Measurements from ENCODE around the gene CHD6.

Gene CHD6

GRCh38 chr20:41506192-41506915 is 111.8 kb downstream of the CHD6 start:
- Histone ChIP-seq H3K9ac (ENCODE audit: low read length) (no peak overlapping the region), H3K9me3 (ENCODE audit: control insufficient read depth, insufficient read depth, low read depth, low read length) (0 out of 2 replicates have a peak, but pooled peaks cover 2% of the 10 kb centered on the region)

GRCh38 chr20:41505184-41505583 is 113.0 kb downstream of the CHD6 start:
- no peak overlapping the region for H3K27ac ChIP-seq (ENCODE audit: low read depth, low read length)
- H3K9me3 ChIP-seq (ENCODE audit: control insufficient read depth, insufficient read depth, low read depth, low read length): 0 out of 2 replicates have a peak, but pooled peaks cover 2% of the 10 kb centered on the region
- H3K4me1 ChIP-seq (ENCODE audit: control insufficient read depth, insufficient read depth, low read length): peaks cover 7% of the 10 kb centered on the region; the same call in 1 of the 2 replicates
- H3K36me3 ChIP-seq (ENCODE audit: control insufficient read depth, insufficient read depth, low read length): peaks cover 10% of the 10 kb centered on the region; the same call in 1 of the 2 replicates
- no peak overlapping the region for H3K4me3 ChIP-seq (ENCODE audit: low read depth, low read length)
- no peaks in the 10 kb centered on the region for H3K27me3 ChIP-seq (ENCODE audit: control insufficient read depth, insufficient read depth, low read length)
- no peak overlapping the region for H3K9ac ChIP-seq (ENCODE audit: low read length)

More at GRCh38 chr20:41506192-41506915, 111.8 kb downstream of the CHD6 start:
- Histone ChIP-seq H3K36me3 (ENCODE audit: control insufficient read depth, insufficient read depth, low read length) (peaks cover 19% of the 10 kb centered on the region), H3K4me1 (ENCODE audit: control insufficient read depth, insufficient read depth, low read length) (peaks cover 5% of the 10 kb centered on the region; the same call in 1 of the 2 replicates), H3K27ac (ENCODE audit: low read depth, low read length) (no peak overlapping the region), H3K27me3 (ENCODE audit: control insufficient read depth, insufficient read depth, low read length) (no peaks in the 10 kb centered on the region), H3K4me3 (ENCODE audit: low read depth, low read length) (no peak overlapping the region)

GRCh38 chr20:41501376-41501775 is 116.8 kb downstream of the CHD6 start:
- peaks cover 8% of the 10 kb centered on the region; the same call in 1 of the 2 replicates for H3K4me1 ChIP-seq (ENCODE audit: control insufficient read depth, insufficient read depth, low read length)
- peaks cover 24% of the 10 kb centered on the region for H3K36me3 ChIP-seq (ENCODE audit: control insufficient read depth, insufficient read depth, low read length)

GRCh38 chr20:41499961-41500725 is 118.0 kb downstream of the CHD6 start:
- peaks cover 8% of the 10 kb centered on the region; the same call in 1 of the 2 replicates for H3K4me1 ChIP-seq (ENCODE audit: control insufficient read depth, insufficient read depth, low read length)
- peaks cover 36% of the 10 kb centered on the region for H3K36me3 ChIP-seq (ENCODE audit: control insufficient read depth, insufficient read depth, low read length)
- no peak overlapping the region for H3K9ac ChIP-seq (ENCODE audit: low read length)
- H3K4me3 ChIP-seq (ENCODE audit: low read depth, low read length): no peak overlapping the region
- H3K9me3 ChIP-seq (ENCODE audit: control insufficient read depth, insufficient read depth, low read depth, low read length): 0 out of 2 replicates have a peak, but pooled peaks cover 2% of the 10 kb centered on the region
- H3K27ac ChIP-seq (ENCODE audit: low read depth, low read length): no peak overlapping the region
- H3K27me3 ChIP-seq (ENCODE audit: control insufficient read depth, insufficient read depth, low read length): no peaks in the 10 kb centered on the region

More at GRCh38 chr20:41501376-41501775, 116.8 kb downstream of the CHD6 start:
- Histone ChIP-seq H3K27me3 (ENCODE audit: control insufficient read depth, insufficient read depth, low read length) (no peaks in the 10 kb centered on the region), H3K4me3 (ENCODE audit: low read depth, low read length) (no peak overlapping the region), H3K9me3 (ENCODE audit: control insufficient read depth, insufficient read depth, low read depth, low read length) (0 out of 2 replicates have a peak, but pooled peaks cover 2% of the 10 kb centered on the region), H3K27ac (ENCODE audit: low read depth, low read length) (no peak overlapping the region), H3K9ac (ENCODE audit: low read length) (no peak overlapping the region)

- H3K9ac ChIP-seq (ENCODE audit: low read length): no peak overlapping the region
- no peaks in the 10 kb centered on the region for H3K27me3 ChIP-seq (ENCODE audit: control insufficient read depth, insufficient read depth, low read length)
- H3K9me3 ChIP-seq (ENCODE audit: control insufficient read depth, insufficient read depth, low read depth, low read length): no peaks in the 10 kb centered on the region
- peaks cover 43% of the 10 kb centered on the region for H3K36me3 ChIP-seq (ENCODE audit: control insufficient read depth, insufficient read depth, low read length)
- H3K4me1 ChIP-seq (ENCODE audit: control insufficient read depth, insufficient read depth, low read length): peaks cover 8% of the 10 kb centered on the region; the same call in 1 of the 2 replicates
- H3K4me3 ChIP-seq (ENCODE audit: low read depth, low read length): no peak overlapping the region
- no peak overlapping the region for H3K27ac ChIP-seq (ENCODE audit: low read depth, low read length)
Observed at GRCh38 chr20:41499064-41499463, 119.1 kb downstream of the CHD6 start.

GRCh38 chr20:41497186-41497895 is 120.8 kb downstream of the CHD6 start:
- Histone ChIP-seq H3K36me3 (ENCODE audit: control insufficient read depth, insufficient read depth, low read length) (peaks cover 57% of the 10 kb centered on the region), H3K27me3 (ENCODE audit: control insufficient read depth, insufficient read depth, low read length) (no peaks in the 10 kb centered on the region), H3K9me3 (ENCODE audit: control insufficient read depth, insufficient read depth, low read depth, low read length) (no peaks in the 10 kb centered on the region), H3K27ac (ENCODE audit: low read depth, low read length) (no peak overlapping the region), H3K4me1 (ENCODE audit: control insufficient read depth, insufficient read depth, low read length) (peaks cover 8% of the 10 kb centered on the region; the same call in 1 of the 2 replicates), H3K4me3 (ENCODE audit: low read depth, low read length) (no peak overlapping the region), H3K9ac (ENCODE audit: low read length) (no peak overlapping the region)

GRCh38 chr20:41494451-41494850 is 123.7 kb downstream of the CHD6 start:
- Histone ChIP-seq H3K9me3 (ENCODE audit: control insufficient read depth, insufficient read depth, low read depth, low read length) (no peaks in the 10 kb centered on the region), H3K4me3 (ENCODE audit: low read depth, low read length) (no peak overlapping the region), H3K9ac (ENCODE audit: low read length) (no peak overlapping the region), H3K27me3 (ENCODE audit: control insufficient read depth, insufficient read depth, low read length) (no peaks in the 10 kb centered on the region), H3K4me1 (ENCODE audit: control insufficient read depth, insufficient read depth, low read length) (no peaks in the 10 kb centered on the region), H3K36me3 (ENCODE audit: control insufficient read depth, insufficient read depth, low read length) (peaks cover 83% of the 10 kb centered on the region), H3K27ac (ENCODE audit: low read depth, low read length) (no peak overlapping the region)

- Histone ChIP-seq H3K4me1 (ENCODE audit: control insufficient read depth, insufficient read depth, low read length) (no peaks in the 10 kb centered on the region), H3K9me3 (ENCODE audit: control insufficient read depth, insufficient read depth, low read depth, low read length) (no peaks in the 10 kb centered on the region), H3K9ac (ENCODE audit: low read length) (no peak overlapping the region), H3K4me3 (ENCODE audit: low read depth, low read length) (no peak overlapping the region), H3K36me3 (ENCODE audit: control insufficient read depth, insufficient read depth, low read length) (peaks cover 82% of the 10 kb centered on the region), H3K27me3 (ENCODE audit: control insufficient read depth, insufficient read depth, low read length) (no peaks in the 10 kb centered on the region), H3K27ac (ENCODE audit: low read depth, low read length) (no peak overlapping the region)
Observed at GRCh38 chr20:41483553-41483930, 134.6 kb downstream of the CHD6 start.

GRCh38 chr20:41482647-41483552 is 135.3 kb downstream of the CHD6 start:
- Histone ChIP-seq H3K4me3 (ENCODE audit: low read depth, low read length) (no peak overlapping the region), H3K27ac (ENCODE audit: low read depth, low read length) (no peak overlapping the region), H3K27me3 (ENCODE audit: control insufficient read depth, insufficient read depth, low read length) (no peaks in the 10 kb centered on the region), H3K36me3 (ENCODE audit: control insufficient read depth, insufficient read depth, low read length) (peaks cover 82% of the 10 kb centered on the region), H3K4me1 (ENCODE audit: control insufficient read depth, insufficient read depth, low read length) (no peaks in the 10 kb centered on the region), H3K9ac (ENCODE audit: low read length) (no peak overlapping the region), H3K9me3 (ENCODE audit: control insufficient read depth, insufficient read depth, low read depth, low read length) (no peaks in the 10 kb centered on the region)
